Stimulated activated CD8-positive, alpha-beta memory T cell treated with anti-CD3 and anti-CD28 coated beads, Interleukin-7, amount 100 ng/mL, for 1 hour (primary cell): Measurements from ENCODE around the gene RABL6.
"Not testable (repeated sequence)": the region's sequence is repeated elsewhere in the genome, so short reads cannot be mapped to it uniquely, and the experiment has no call there.

ENCODE experiments used
- DNase-seq, 2 donors: peaks; one replicate each; pipeline ENCODE4 v3.0.0-alpha.2; 2020; ENCODE audit warnings: low read depth in 2 of 2

Gene RABL6

DNA sequence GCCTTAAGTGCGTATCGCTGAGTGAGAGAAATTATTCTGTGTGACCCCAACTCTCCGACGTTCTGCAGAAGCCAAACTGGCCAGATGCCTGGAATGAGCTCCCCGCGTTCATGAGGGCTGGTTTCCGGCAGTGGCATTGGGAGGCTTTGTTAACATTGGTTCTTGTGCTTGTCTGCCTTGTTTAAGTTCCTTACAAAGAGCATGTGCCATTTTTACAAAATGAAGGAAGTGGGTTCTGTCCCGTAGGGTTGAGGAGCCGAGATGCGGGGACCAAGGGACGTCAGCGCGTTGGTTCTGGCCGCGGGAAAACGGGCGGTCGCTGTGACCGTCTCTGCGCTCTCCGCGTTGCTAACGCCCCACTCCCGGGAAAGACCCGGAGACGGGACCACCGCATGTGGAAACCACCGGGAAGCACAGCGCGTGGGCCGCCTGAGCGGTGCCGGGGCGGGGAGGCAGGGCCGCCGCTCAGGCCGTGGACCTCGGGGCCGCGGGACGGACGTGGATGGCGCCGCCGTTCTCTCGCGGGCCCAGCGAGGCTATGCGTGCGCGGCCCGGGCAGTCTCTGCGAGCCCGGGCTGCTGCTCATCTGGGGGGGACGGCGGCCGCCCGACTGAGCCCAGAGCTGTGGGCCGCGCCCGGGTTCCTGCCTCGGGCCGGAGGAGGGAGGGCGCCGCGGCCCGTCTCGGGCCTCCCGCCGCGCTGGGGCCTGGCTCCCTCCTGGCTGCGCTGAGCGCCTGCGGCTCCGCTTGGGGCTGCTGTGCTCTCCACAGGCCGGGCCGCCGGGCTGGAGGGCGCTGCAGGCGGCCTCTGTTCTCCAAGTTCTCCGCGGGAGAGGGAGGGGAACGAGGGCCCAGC, 13.4 kb downstream of the RABL6 start:
- DNase-seq, result no peak

DNA sequence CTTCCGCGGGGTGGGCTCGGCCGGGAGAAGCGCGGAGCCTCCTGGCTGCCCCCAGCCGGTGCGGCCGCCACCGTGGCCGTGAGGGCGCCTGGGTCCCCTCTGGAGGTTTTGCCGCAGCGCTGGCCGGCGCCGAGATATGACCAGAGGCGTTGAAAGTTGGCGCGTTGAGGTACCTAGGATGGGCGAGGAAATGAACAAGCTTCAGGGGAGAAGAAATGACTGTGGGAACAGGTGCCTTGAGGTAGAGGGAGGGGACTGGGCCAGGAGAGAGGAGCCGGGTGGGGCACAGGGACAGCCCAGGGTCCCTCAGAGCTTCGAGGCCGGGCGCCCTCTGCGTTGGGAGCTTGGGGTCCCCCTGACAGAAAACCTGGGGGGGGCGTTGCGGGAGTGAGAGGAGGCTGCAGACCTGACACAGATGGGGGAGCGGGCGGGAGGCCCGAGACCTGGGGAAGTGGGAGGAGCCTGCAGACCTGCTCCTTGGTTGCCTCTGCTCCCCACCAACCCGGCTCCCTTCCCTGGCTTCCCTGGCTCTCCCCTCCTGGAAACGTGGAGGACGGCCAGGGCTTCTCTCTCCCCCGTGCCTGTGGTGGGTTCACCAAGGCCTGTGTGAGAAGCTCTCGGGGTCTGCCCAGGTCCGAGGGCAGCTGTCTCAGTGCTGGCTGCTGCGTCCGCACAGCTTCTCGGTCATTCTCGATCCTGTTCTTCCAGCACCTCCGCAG, 14.2 kb downstream of the RABL6 start:
- no peak for DNase-seq

DNA sequence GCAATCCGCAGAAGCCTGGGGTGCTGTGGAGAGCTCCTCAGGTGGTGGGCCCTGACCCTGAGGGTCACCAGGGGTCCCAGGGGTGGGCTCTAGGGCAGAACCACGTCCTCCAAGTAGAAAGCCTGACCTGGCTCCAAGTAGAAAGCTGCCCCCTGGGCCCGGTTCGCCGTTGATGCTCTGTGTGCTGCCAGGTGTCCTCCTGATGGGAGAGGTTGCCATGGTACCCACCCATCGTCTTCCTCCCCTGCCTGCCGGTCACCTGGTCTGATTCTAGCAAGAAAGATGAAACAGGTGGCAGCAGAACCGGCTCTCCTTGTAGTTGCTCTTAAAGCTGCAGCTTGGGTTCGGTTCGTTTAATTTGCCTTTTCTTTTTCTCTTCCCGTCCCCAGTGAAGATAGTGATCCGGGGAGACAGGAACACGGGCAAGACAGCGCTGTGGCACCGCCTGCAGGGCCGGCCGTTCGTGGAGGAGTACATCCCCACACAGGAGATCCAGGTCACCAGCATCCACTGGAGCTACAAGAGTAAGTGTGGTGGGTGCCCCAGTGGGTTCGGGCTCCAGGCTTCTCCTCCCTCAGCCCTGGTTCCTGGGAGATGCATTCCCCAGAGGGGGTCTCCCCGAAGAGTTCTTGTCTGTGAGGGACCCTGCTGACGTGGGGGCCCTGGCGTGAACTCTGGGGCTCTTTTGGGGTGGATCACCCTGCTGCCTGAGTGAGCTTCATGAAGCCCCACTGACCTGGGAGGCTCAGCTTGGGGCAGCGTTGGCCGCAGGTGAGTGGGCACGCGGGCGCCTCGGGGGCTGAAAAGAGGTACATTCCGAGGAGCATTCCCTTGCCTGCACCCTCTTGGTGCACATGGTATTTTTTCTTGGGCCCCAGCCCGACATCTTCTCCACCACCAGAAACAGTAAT, 15.6 kb downstream of the RABL6 start:
- no peak for DNase-seq

DNA sequence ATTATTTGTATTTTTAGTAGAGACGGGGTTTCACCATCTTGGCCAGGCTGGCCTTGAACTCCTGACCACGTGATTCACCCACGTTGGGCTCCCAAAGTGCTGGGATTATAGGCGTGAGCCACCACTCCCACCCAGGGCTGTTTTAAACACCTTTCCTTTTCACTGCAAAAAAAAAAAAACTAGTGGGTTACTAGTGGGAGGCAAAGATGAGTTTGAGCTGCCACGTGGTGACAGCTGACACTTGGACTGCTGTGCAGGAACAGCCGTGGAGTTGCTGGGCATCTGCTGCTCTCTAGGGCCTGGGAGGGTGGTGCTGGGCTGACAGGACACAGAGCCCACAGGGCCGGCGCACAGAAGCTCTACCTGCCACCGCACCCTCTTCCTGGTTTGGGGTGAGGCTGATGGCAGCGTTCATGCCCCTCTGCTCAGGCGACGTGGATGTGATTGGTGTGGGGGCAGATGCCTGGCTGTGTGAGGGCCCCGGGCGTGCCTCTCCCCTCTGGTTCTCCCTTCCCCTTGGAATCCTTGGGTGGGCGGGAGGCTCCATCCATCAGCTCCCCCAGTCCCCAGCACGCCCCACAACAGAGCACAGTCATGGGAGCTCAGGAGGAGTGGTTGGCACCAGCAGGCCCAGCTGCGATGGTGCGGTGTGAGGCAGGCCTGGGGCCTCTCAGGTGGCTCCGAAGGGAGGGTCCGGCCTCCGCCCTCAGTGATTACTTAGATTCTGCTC, 16.9 kb downstream of the RABL6 start:
- no peak for DNase-seq

- no peak for DNase-seq
These were observed 17.8 kb downstream of the RABL6 start for GRCh38 chr9:136825295-136826187.

DNA sequence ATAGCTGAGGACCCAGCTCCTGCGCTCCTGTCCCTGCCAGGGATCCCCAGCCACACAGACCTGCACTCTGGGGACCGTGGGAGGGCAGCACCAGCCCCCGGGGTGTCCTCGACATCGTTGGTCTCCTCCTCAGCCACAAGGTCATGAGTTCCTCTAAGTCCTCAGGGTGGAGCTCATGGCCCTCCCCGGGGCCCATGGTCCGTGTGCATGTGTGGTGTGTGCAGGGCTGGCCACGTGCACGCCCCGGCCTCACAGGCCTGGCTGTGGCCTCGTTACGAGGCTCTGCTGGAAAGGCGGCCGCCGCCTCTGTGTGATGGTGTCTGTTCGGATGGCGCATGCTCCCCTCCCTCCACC, 18.4 kb downstream of the RABL6 start:
- DNase-seq, result no peak

DNA sequence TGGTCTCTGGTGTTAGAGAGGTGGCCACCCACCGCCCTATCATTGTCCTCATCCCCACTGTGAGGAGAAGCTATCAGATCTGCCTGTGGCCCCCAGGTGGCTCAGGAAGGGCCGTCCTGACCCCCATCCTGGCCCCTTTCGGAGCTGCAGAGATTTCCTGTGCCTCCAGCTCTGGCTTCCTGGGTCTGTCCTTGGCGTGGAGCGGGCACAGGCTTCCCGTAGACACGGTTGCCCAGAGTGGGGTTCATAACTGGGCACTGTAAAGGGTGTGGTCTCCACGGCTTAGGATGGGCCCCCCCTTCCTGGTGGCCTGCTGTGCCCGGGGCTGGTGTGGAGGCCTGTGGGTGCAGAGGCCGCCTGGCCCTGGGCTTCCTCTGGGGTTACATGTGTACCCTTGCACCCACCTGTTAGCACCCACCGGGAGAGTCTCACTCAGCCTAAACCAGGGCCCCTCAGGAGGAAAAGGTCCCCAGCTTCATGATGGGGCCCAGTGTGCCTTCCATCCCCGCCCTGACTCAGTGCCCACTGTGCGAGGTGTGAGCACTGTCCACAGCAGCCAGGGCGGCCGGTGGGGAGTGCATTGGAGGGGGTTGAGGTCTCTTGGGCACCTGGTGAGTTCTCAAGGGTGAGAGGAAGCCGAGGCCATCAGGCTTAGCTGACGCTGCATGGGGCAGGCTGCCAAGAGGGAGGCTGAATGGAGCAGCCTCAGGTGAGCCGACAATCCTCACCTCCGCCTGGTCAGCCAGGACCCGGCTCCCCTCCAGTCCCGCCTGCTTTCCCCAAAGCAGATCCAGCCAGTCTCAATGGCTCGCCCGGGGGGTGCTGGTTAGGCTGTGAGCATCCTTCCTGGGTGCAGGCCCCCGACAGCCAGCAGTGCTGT, 19.2 kb downstream of the RABL6 start:
- no peak for DNase-seq

DNA sequence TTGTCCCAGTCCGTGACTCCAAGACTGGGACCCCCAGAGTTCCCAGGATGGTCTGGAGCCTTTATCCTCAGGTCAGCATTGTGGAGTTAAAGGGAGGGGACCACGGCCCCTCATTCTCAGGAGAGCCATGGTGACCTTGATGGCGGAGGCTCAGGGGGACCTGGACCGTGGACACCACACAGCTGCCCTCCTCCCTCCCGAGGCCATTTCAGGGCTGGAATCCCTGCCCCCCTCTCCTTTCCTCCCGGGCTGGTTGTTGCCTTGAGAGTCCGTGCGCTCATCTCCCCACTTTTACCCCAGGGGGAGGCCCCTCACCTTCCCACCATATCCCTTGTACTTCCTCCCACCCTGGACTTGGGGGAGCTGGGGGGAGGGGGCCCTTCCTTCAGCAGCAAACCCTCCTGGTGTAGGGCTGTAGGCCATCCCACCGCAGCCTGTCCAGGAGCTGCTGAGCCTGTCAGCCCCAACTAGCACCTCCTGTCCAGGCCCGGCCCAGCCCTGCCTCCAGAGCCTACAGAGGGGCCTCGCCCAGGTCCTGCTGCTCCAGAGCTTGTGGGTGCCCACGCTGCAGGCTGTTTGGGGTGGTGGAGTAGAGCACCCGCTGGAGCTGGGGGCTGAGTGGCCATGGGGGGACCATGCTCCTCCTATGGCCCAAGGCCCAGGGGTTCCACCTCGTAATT, 20.2 kb downstream of the RABL6 start:
- DNase-seq, result no peak

DNA sequence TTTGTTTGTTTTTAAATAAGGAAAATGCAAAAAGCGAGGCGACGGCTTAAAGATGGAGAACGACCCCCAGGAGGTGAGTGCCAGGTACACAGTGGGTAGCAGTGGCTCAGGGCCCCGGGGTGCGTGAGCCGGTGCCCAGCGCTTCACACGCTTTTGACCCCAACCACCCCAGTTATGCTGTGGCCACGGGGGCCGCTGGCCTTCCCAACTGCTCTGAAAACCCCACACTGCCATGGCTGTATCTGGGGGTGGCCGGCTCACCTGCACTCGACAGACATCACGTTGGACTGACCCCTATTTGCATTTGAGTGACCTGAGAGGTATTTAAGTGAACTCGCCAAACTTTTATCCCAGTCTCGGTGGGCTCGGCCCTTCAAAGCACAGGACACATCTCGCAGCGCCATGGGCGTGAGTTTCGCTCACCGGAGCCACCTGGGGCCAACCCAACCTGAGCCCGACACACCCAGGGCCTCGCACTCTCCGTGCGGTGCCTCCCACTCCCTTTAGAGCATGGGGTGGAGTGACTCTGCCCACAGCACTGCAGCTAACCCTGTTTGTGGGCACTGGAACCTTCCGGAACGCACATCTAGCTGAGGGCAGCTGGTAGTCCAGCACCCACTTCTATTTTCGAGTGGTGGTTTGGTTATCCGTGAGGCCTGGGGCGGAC, 20.9 kb downstream of the RABL6 start:
- no peak for DNase-seq

DNA sequence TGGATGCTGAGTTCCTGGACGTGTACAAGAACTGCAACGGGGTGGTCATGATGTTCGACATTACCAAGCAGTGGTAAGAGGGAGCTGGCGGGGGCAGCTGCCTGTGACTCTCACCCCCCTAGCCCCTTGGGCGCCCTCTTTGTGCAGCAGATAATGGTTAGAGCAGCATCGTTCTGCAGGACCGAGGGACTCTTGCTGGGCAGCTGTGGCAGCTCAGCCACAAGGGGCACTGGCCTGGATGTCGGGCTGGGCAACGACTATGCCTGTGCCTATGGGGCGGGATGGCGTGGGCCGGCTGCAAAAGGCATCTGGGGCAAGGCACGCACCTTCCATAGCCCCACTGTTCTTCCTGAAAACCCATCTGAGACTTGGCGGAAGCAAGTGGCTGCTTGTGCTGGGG, 21.7 kb downstream of the RABL6 start:
- DNase-seq, result no peak

DNA sequence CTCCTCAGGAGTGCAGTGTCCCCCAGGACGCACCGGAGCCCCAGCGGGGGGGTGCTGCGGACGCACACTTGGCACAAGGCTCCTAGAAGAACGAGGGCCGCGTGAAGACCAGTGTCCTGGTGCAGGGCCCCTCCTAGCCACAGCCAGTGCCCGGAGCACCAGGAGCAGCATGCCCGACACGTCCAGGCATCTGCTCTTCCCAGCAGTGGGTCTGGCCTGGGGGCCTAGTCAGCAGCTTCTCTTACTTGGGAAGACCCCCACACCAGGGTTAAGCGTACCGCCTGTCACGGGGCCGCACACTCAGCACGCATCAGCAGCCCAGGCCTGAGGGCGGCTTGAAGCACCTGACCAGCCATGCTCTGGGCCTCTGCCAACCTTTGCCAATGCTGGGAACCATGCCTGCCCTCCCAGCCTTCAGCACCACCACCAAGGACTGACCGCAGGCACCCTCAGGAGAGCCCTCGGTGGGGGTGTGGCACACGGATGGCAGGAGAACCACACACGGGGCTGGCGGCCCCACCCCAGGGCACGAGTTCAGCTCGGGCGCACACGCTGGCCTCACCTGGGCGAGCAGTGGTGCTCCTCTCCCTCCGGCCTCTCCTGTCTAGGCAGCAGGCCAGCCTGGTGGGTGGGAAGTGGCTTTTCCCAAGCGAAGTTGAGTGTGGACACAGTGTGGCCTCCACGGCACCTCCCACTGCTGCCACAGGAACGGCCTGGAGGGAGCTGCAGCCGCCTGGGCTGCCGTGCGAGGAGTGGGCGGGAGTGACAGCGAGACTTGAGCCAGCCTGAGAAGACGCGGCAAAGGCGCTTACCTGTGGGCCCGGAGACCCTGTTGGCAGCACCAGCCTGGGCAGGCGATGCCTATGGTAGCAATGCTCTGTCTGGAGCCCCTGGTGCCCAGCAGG, 22.5 kb downstream of the RABL6 start:
- no peak for DNase-seq

DNA sequence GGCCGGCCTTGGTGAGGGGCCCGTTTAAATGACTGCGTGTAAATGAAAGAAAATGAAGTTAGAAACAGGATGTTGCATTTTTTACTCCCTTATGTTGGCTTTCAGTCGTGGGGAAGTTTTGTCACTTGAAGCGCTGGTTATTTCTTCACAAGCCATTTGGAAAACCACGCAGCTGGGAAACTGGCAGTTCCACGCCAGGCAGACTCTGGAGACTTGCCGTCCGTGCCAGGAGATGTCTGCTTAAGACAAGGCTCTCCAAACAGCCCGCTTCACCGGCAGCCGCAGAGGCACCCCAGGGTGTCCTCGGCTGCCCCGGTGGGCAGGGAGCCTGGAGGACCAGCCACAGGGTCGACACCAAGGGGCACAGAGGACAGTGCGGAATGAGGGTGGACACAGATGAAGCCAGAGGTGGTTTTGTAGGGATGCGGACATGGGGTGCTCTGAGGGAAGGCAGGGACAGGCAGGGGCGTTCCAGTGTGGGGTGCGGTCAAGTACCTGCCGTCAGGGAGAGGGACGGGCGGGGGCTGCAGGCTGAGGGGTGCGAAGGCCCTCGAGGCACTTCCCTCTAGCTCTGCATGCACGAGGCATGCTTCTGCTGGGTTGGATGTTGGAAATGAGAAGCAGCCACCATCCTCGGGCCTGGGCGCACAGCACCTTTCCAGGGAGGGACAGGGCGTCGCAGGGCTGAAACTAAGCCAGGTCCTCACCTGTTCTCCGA, 23.4 kb downstream of the RABL6 start:
- DNase-seq, result no peak

DNA sequence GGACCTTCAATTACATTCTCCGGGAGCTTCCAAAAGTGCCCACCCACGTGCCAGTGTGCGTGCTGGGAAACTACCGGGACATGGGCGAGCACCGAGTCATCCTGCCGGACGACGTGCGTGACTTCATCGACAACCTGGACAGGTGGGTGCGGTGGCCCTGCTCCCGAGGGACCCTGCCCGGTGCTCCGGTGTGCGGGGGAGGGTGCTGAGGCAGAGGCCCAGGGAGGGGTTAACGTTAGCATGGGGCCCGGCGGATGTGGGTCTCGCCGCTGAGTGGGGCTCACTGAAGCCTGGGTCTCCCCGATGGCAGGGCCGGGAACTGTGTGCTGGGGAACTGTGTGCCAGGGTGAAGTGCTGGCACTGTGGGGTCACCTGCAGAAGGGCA, 24.0 kb downstream of the RABL6 start:
- no peak for DNase-seq

- no peak for DNase-seq
These were observed 24.8 kb downstream of the RABL6 start for GRCh38 chr9:136832581-136832980.

GRCh38 chr9:136833381-136834048, 25.8 kb downstream of the RABL6 start:
- not testable (repeated sequence) for DNase-seq
